Measurements from ENCODE around the gene APOLD1. TPM values are rescaled to one million over a fixed set of nuclear protein-coding genes. Genes with fewer than 3 reads are reported as not detected.

Gene APOLD1
- total and polyA plus RNA-seq, 8 donors = 1.6 to 6.4 (median 3.0) TPM

GRCh38 chr12:12794686-12795085, 9.2 kb downstream of the APOLD1 start:
- Histone ChIP-seq H3K9me3 (no peaks in the 10 kb centered on the region), H3K4me3 (no peak overlapping the region), H3K27me3 (no peaks in the 10 kb centered on the region), H3K27ac (no peak overlapping the region), H3K4me1 (peaks cover 3 to 10% (median 6%) of the 10 kb centered on the region in 3 donors), H3K36me3 (no peaks in the 10 kb centered on the region)
- intact Hi-C loops (cut with DNase I) = no loop called here
- FAIRE-seq = no peak
- no peak for ATAC-seq
- TF ChIP-seq, protein P1, sequence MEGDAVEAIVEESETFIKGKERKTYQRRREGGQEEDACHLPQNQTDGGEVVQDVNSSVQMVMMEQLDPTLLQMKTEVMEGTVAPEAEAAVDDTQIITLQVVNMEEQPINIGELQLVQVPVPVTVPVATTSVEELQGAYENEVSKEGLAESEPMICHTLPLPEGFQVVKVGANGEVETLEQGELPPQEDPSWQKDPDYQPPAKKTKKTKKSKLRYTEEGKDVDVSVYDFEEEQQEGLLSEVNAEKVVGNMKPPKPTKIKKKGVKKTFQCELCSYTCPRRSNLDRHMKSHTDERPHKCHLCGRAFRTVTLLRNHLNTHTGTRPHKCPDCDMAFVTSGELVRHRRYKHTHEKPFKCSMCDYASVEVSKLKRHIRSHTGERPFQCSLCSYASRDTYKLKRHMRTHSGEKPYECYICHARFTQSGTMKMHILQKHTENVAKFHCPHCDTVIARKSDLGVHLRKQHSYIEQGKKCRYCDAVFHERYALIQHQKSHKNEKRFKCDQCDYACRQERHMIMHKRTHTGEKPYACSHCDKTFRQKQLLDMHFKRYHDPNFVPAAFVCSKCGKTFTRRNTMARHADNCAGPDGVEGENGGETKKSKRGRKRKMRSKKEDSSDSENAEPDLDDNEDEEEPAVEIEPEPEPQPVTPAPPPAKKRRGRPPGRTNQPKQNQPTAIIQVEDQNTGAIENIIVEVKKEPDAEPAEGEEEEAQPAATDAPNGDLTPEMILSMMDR (IDR thresholded peaks at IDR 0.05) = no peak
- WGBS, 2 donors = 86 to 89% methylated on average over 2 of the region's 2 CpGs
- DNase-seq = no peak

- 56 to 62% methylated on average over 3 of the region's 3 CpGs for WGBS, 2 donors
- intact Hi-C loops (cut with DNase I) = no loop called here
- H3K27me3 ChIP-seq = no peaks in the 10 kb centered on the region
These were observed 10.7 kb downstream of the APOLD1 start for GRCh38 chr12:12796171-12796570.

DNA sequence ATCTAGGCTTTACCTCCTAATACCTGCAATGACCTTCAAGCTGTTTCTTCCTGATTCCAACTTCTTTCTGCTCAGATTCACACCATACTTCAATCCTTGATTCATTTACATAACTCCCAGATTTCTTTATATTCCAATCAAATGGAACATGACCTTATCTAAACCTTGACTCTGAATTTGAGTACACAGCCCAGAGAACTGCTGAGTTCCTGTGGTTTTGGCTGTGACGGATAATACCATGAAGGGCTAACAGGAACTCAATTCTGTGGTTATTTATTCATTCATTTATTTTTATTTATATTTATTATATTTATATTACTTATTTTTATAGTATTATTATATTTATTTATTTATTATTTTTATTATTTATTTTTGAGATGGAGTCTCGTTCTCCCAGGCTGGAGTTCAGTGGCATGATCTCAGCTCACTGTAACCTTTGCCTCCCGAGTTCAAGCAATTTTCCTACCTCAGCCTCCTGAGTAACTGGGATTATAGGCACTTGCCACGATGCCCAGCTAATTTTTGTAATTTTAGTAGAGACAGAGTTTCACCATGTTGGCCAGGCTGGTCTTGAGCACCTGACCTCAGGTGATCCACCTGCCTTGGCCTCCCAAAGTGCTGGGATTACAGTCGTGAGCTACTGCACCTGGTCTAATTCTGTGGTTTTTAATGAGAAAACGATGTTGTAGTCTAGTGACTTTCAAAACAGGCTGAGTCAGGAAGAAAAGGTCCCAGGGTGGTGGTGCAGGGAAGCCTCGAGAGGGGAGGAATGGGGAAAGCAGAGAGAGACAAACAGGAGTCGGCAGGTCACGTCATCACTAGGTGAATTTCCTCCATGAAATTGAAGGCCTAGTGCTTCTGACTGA, 11.7 kb downstream of the APOLD1 start:
- FAIRE-seq = no peak
- Histone ChIP-seq H3K27me3 (no peaks in the 10 kb centered on the region), H3K9me3 (no peaks in the 10 kb centered on the region), H3K4me1 (no peaks in the 10 kb centered on the region), H3K27ac (no peak overlapping the region), H3K36me3 (no peaks in the 10 kb centered on the region), H3K4me3 (no peak overlapping the region)
- no peak for DNase-seq
- no peak for ATAC-seq
- intact Hi-C loops (cut with DNase I) = no loop called here
- 78 to 80% methylated on average over 9 of the region's 9 CpGs for WGBS, 2 donors
- TF ChIP-seq, protein P1 (IDR thresholded peaks at IDR 0.05) = no peak

More at GRCh38 chr12:12796171-12796570, 10.7 kb downstream of the APOLD1 start:
- ATAC-seq = no peak
- DNase-seq = no peak
- Histone ChIP-seq H3K4me1 (peaks cover 2 to 7% (median 3%) of the 10 kb centered on the region in 3 donors), H3K9me3 (no peaks in the 10 kb centered on the region), H3K36me3 (no peaks in the 10 kb centered on the region), H3K4me3 (no peak overlapping the region), H3K27ac (no peak overlapping the region)
- FAIRE-seq = no peak
- TF ChIP-seq, protein P1 (IDR thresholded peaks at IDR 0.05) = no peak

GRCh38 chr12:12797794-12798152, 12.3 kb downstream of the APOLD1 start:
- DNase-seq = no peak
- 89 to 93% methylated on average over 3 of the region's 3 CpGs for WGBS, 2 donors
- FAIRE-seq = no peak

More at GRCh38 chr12:12797794-12798152, 12.3 kb downstream of the APOLD1 start:
- TF ChIP-seq, protein P1 (IDR thresholded peaks at IDR 0.05) = no peak
- ATAC-seq = no peak
- H3K27ac ChIP-seq = no peak overlapping the region
- H3K4me1 ChIP-seq = no peaks in the 10 kb centered on the region
- H3K4me3 ChIP-seq = no peak overlapping the region
- H3K9me3 ChIP-seq = no peaks in the 10 kb centered on the region
- H3K27me3 ChIP-seq = no peaks in the 10 kb centered on the region
- intact Hi-C loops (cut with DNase I) = no loop called here
- H3K36me3 ChIP-seq = no peaks in the 10 kb centered on the region
